ENCODE results near the gene ISLR. TPM values are rescaled to one million over a fixed set of nuclear protein-coding genes. Genes with fewer than 3 reads are reported as not detected.

Gene ISLR
- total RNA-seq, 1 experiment from 2014 or later: not detected

DNA sequence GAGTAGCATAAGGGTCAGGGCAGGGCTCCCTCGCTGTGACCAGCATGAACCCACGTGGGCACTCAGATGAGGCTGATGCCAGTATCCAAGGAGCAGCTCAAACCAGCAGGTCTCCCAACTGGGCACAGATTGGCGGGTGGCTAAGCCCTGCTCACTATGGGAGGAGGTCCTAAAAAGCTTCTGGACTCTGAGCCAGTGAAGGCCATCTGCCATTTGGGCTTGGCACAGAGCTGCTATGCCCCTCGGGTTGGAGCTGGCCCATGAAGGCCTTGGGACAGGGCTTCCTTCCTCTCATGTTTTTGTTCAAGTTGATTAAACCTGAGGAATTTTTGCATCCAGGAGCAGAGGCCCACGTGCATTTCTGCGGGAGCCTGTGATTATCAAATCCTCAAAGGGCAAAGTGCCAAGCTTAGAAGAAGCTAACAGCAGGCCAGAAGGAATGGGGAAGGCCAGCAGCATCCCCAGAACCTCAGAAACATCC lies 33.3 kb downstream of the ISLR start:
- Histone ChIP-seq H2AFZ (no peak overlapping the region), H3K4me1 (replicated peaks; ENCODE audit: insufficient read depth) (peaks cover 73% of the 10 kb centered on the region), H3K79me2 (ENCODE audit: low read depth) (peaks cover 27% of the 10 kb centered on the region), H3K9me2 (ENCODE audit: insufficient read depth) (no peaks in the 10 kb centered on the region), H3K27ac (0 out of 2 replicates have a peak overlapping the region, but pooled peaks have one; percentile 14), H3K4me3 (no peak overlapping the region), H3K36me3 (ENCODE audit: low read depth) (no peaks in the 10 kb centered on the region), H4K20me1 (ENCODE audit: insufficient read depth) (no peaks in the 10 kb centered on the region), H3F3A (ENCODE audit: insufficient read depth, low read depth) (peaks cover 28% of the 10 kb centered on the region), H3K4me2 (peak overlapping the region; percentile 73), H3K27me3 (ENCODE audit: insufficient read depth, low read depth) (no peaks in the 10 kb centered on the region), H3K9me3 (ENCODE audit: insufficient read depth, low read depth) (no peaks in the 10 kb centered on the region)
- TF ChIP-seq CTCF (conservative IDR thresholded peaks at IDR 0.05) (no peak), EZH2 (IDR thresholded peaks at IDR 0.05; ENCODE audit: low read depth) (no peak)
- ChIA-PET POLR2A (ENCODE audit: unreplicated experiment) (interaction anchor here (0.5 to 0.7 kb wide), 3 partner anchors 19 to 36 kb away, joined by 3 to 4 read pairs (median 4); no protein-coding TSS in a partner anchor), CTCF (interaction anchor here (0.5 to 0.6 kb wide), 2 partner anchors 9 to 159 kb away, joined by 3 read pairs; no protein-coding TSS in a partner anchor)
- intact Hi-C loops (cut with micrococcal nuclease; ENCODE audit: unreplicated experiment): loop anchor here (10.0 kb wide), 1 partner anchor 222 kb away; no protein-coding TSS in a partner anchor
- peak; percentile 54 to 84 for DNase-seq
- BruUV-seq (replicated peaks): no TSS peak

GRCh38 chr15:74207652-74208440 lies 34.3 kb downstream of the ISLR start:
- Histone ChIP-seq H3F3A (ENCODE audit: insufficient read depth, low read depth) (peaks cover 21% of the 10 kb centered on the region; the same call in 1 of the 2 replicates), H3K27ac (peak overlapping the region; percentile 69), H3K79me2 (ENCODE audit: low read depth) (peaks cover 22% of the 10 kb centered on the region), H3K9me3 (ENCODE audit: insufficient read depth, low read depth) (no peaks in the 10 kb centered on the region), H3K27me3 (ENCODE audit: insufficient read depth, low read depth) (no peaks in the 10 kb centered on the region), H3K9me2 (ENCODE audit: insufficient read depth) (no peaks in the 10 kb centered on the region), H3K4me2 (peak overlapping the region; percentile 73), H4K20me1 (ENCODE audit: insufficient read depth) (no peaks in the 10 kb centered on the region), H3K4me1 (replicated peaks; ENCODE audit: insufficient read depth) (peaks cover 71% of the 10 kb centered on the region), H3K36me3 (ENCODE audit: low read depth) (no peaks in the 10 kb centered on the region), H2AFZ (no peak overlapping the region), H3K4me3 (no peak overlapping the region; the same call in 1 of the 2 replicates)
- POLR2A ChIA-PET (ENCODE audit: unreplicated experiment): no interaction called here
- intact Hi-C loops (cut with micrococcal nuclease; ENCODE audit: unreplicated experiment): loop anchor here (10.0 kb wide), 1 partner anchor 223 kb away; no protein-coding TSS in a partner anchor
- DNase-seq: no peak
- TF ChIP-seq EZH2 (IDR thresholded peaks at IDR 0.05; ENCODE audit: low read depth) (no peak), CTCF (conservative IDR thresholded peaks at IDR 0.05) (no peak)
- CTCF ChIA-PET: no interaction called here
- no TSS peak for BruUV-seq (replicated peaks)

DNA sequence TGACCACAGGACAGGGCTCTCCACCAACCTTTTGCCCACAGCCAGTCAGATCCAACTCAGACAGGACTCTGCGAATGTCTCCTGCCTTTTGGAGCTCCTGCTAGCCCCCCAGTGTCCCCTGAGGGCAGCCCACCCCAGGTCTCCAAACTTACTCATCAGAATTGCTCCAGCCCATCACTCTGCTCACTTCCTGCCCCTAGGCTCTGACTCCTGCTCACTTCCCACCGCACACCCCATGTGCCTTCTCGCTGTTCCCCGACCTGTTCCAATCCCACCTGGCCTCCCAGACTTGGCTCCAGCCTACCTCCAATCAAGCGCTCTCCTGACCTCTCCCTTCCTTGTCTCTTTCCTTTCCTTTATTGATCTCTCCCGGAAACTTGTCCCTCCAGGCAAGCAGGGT lies 35.0 kb downstream of the ISLR start:
- intact Hi-C loops (cut with micrococcal nuclease; ENCODE audit: unreplicated experiment): loop anchor here (10.0 kb wide), 1 partner anchor 224 kb away; no protein-coding TSS in a partner anchor
- no peaks in the 10 kb centered on the region for H3K36me3 ChIP-seq (ENCODE audit: low read depth)
- H2AFZ ChIP-seq: no peak overlapping the region
- DNase-seq: no peak
- no peaks in the 10 kb centered on the region for H3K9me3 ChIP-seq (ENCODE audit: insufficient read depth, low read depth)
- H3F3A ChIP-seq (ENCODE audit: insufficient read depth, low read depth): peaks cover 16% of the 10 kb centered on the region; the same call in 1 of the 2 replicates
- peaks cover 70% of the 10 kb centered on the region for H3K4me1 ChIP-seq (replicated peaks; ENCODE audit: insufficient read depth)
- H3K4me3 ChIP-seq: peak overlapping the region; percentile 40; the same call in 1 of the 2 replicates
- no peak for TF ChIP-seq CTCF (conservative IDR thresholded peaks at IDR 0.05)
- TF ChIP-seq EZH2 (IDR thresholded peaks at IDR 0.05; ENCODE audit: low read depth): no peak
- H3K9me2 ChIP-seq (ENCODE audit: insufficient read depth): no peaks in the 10 kb centered on the region
- ChIA-PET CTCF (no interaction called here), POLR2A (ENCODE audit: unreplicated experiment) (interaction anchor here (0.6 kb wide), 2 partner anchors 15 to 574 kb away, joined by 4 to 5 read pairs; no protein-coding TSS in a partner anchor)
- H3K4me2 ChIP-seq: peak overlapping the region; percentile 73
- no peaks in the 10 kb centered on the region for H3K27me3 ChIP-seq (ENCODE audit: insufficient read depth, low read depth)
- H3K79me2 ChIP-seq (ENCODE audit: low read depth): peaks cover 22% of the 10 kb centered on the region
- peak overlapping the region; percentile 69 for H3K27ac ChIP-seq
- BruUV-seq (replicated peaks): no TSS peak
- H4K20me1 ChIP-seq (ENCODE audit: insufficient read depth): no peaks in the 10 kb centered on the region

Measured in PC-9 (cell line).